Muscle of leg (tissue), 11 donors: ENCODE measurements around the gene CCT7. TPM values are rescaled to one million over a fixed set of nuclear protein-coding genes. Genes with fewer than 3 reads are reported as not detected.

Experiments
- DNase-seq: peaks from one replicate; pipeline ENCODE4 v3.0.0; 2013
- H3K27ac ChIP-seq: one replicate; pipeline ENCODE4 v1.5.1; 2013; ENCODE audit warnings: mild to moderate bottlenecking, low read length, control low read depth
- H3K27me3 ChIP-seq: one replicate; pipeline ENCODE4 v1.6.1; 2013; ENCODE audit warnings: low read length; ENCODE audit not compliant: control insufficient read depth, insufficient read depth
- H3K36me3 ChIP-seq: one replicate; pipeline ENCODE4 v1.6.1; 2013; ENCODE audit warnings: low read length; ENCODE audit not compliant: control insufficient read depth, insufficient read depth
- H3K4me1 ChIP-seq: one replicate; pipeline ENCODE4 v1.6.1; 2013; ENCODE audit warnings: low read length; ENCODE audit not compliant: control insufficient read depth, insufficient read depth
- H3K4me3 ChIP-seq: one replicate; pipeline ENCODE4 v1.5.1; 2013; ENCODE audit warnings: low read length, control low read depth
- H3K9me3 ChIP-seq: replicated peaks from 2 replicates; pipeline ENCODE4 v1.6.1; 2013; ENCODE audit warnings: low read depth, low read length; ENCODE audit not compliant: control insufficient read depth
- WGBS: methylation state at CpG from one replicate; pipeline ENCODE4 v1.1.5; 2013; ENCODE audit warnings: missing lambda C conversion rate; ENCODE audit not compliant: insufficient coverage; 5-methylcytosine and 5-hydroxymethylcytosine counted together
- polyA plus RNA-seq, 8 donors: library from polyadenylated mRNA; unstranded; fragments of 120-200 nt; gene quantifications; one replicate each; pipeline versions ENCODE4 v1.2.1 to v1.2.3, GENCODE V29; 2013; ENCODE audit warnings: inconsistent platforms in 1 of 8, low replicate concordance in 1 of 8; ENCODE audit not compliant: insufficient read length in 8 of 8, insufficient read depth in 1 of 8
- total RNA-seq: library from RNA; stranded (reverse); fragments of 120-200 nt; gene quantifications from one replicate; pipeline ENCODE4 v1.2.4, GENCODE V29; 2013

The CCT7 gene
- total and polyA plus RNA-seq, 9 donors: 166 to 211 (median 194) TPM

DNA sequence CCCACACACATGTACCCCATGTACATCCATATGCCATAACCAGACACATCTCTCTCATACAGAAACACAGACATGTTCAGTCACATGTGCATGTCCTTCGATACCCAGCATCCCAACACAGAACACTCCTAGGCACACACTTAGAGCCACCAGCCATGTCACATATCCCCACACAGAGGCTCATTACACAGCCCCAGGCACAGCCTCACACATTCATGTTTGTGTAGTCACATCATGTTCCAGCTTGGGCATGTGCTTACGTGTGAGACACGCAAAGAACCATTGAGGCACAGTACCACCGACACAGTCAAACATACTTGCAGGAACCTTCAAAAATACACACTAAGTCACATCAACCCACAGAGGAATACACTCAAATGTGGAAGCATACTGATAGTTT lies 32.9 kb downstream of the CCT7 start:
- Histone ChIP-seq H3K4me3 (no peak overlapping the region), H3K27me3 (peaks cover 39% of the 10 kb centered on the region), H3K9me3 (no peaks in the 10 kb centered on the region), H3K36me3 (no peaks in the 10 kb centered on the region), H3K27ac (no peak overlapping the region), H3K4me1 (peaks cover 3% of the 10 kb centered on the region)
- WGBS: 86% methylated on average over 1 of the region's 4 CpGs
- DNase-seq: no peak

DNA sequence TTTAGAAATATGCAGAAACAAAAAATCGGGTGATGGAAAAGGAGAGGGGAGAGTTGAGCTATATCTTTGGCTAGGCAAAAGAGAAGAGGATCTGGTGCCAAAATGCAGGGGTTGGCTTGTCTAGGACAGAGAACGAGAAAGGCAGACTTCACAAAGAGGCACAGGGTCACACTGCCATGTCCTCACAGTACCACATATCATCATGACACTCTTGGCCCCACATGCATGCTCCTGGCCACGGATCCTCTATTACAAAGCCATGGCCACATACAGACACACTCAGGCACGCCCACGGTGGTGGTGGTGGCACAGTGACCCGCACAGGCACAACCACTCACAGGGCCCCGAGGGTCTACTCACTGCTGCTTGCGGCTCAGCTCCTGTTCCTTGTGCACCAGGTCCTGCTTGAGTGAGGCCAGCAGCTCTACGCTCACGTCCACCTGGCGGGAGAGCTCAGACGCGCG lies 34.3 kb downstream of the CCT7 start:
- Histone ChIP-seq H3K9me3 (no peaks in the 10 kb centered on the region), H3K4me3 (no peak overlapping the region), H3K27me3 (peaks cover 39% of the 10 kb centered on the region), H3K4me1 (peaks cover 3% of the 10 kb centered on the region), H3K27ac (no peak overlapping the region), H3K36me3 (no peaks in the 10 kb centered on the region)
- DNase-seq: no peak
- WGBS: 20% methylated on average over 13 of the region's 14 CpGs

DNA sequence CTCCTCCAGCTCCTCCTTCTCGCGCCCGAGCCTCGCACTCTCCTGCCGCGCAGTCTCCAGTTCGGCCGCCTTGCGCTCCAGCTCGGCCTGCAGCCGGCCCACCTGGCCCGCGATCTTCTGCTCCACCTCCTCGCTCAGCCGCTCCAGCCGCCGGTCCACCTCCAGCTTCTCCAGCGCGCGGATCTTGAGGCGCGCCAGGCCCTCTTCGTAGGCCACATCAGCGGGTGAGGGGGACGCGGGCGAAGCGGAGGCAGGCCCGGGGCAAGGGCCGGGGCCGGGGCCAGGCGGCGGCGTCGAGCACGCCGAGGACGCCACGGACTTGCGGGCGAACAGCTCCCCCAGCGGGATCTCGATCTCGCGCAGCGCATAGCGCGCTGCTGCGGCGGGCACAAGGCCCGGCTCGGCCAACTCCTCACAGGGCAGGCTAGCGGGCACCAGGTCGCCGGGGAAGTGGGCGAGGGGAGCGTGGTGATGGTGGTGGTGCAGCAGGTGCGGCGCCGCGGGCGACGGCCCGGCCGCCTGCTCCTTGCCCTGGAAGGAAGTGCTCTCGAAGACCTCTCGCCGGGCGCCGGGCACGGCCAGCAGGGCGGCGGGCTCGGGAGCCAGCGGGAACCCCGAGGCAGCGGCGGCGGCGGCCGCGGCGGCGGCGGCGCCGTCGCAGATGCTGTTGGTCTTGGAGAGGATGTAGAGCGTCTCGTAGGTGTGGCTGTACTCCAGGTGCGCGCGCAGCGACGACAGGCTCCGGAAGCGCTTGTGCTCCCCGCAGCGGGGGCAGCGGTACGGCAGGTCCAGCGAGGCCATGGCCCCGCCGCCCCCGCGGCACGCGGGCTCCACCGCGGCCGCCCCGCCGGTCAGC lies 35.0 kb downstream of the CCT7 start:
- H3K27ac ChIP-seq: no peak overlapping the region
- 3% methylated on average over 113 of the region's 113 CpGs for WGBS
- H3K4me3 ChIP-seq: no peak overlapping the region
- peaks cover 42% of the 10 kb centered on the region for H3K27me3 ChIP-seq
- H3K36me3 ChIP-seq: no peaks in the 10 kb centered on the region
- DNase-seq: no peak
- H3K9me3 ChIP-seq: no peaks in the 10 kb centered on the region
- H3K4me1 ChIP-seq: peaks cover 3% of the 10 kb centered on the region

DNA sequence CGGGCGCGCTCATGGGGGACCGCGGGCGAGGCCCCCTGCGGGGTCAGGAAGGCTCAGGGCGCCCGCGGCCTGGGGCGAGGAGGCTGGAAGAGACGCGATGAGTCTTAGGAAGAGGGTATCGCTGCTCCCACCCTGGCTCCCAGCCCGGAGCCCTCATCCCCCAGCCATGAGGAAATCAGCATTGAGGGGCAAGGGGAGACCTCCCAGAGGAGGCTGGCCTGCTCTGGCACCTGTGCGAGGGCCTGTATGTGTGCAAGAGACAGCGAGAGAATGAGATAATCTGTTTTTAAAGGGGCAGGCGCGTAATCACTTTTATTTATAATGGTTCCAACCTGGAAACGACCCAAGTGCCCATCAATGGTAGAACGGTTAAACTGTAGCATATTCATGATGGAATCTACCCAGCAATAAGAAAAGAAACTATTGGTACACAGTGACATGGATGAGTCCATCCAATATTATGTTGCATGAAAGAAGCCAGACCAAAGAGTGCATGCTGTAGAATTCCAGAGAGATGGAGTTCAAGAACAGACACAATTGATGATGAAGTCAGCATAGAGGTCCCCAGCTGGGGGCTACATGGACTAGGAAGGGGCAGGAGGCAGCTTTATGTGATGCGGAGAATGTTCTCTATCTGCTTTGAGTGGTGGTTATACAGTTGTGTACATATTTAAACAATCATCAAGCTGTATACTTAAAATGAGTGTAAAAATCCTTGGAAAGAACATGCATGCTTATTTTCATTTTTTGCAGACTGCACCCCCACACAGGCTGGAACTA lies 35.8 kb downstream of the CCT7 start:
- no peak for DNase-seq
- H3K4me3 ChIP-seq: no peak overlapping the region
- WGBS: 3% methylated on average over 12 of the region's 22 CpGs

DNA sequence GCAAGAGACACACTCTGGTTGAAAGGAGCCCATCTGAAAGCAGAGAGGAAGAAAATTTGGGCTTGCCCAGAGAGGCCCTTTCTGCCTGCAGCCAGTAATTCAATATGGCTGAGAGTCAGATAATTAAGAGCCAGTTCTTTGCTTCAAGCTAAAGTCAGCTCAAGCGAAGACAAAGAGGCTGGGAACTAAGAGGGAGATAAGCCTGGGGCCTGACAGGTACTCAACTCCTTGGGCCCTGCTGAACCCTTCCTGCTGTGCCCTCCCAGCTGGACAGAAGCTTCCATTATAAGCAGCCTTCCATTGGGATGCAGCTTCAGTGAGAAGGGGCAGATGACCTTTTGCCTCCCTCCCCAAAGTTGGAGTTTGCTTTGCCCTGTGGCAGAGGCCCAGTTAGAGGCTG lies 38.2 kb downstream of the CCT7 start:
- no peaks in the 10 kb centered on the region for H3K9me3 ChIP-seq
- no peak overlapping the region for H3K4me3 ChIP-seq
- peaks cover 37% of the 10 kb centered on the region for H3K27me3 ChIP-seq
- no peak overlapping the region for H3K27ac ChIP-seq
- H3K36me3 ChIP-seq: no peaks in the 10 kb centered on the region
- no peak for DNase-seq
- no peaks in the 10 kb centered on the region for H3K4me1 ChIP-seq
- 67% methylated on average over 1 of the region's 1 CpG for WGBS

More for the DNA sequence above, 35.8 kb downstream of the CCT7 start:
- Histone ChIP-seq H3K4me1 (peaks cover 3% of the 10 kb centered on the region), H3K27me3 (peaks cover 43% of the 10 kb centered on the region), H3K36me3 (no peaks in the 10 kb centered on the region), H3K9me3 (no peaks in the 10 kb centered on the region), H3K27ac (no peak overlapping the region)

DNA sequence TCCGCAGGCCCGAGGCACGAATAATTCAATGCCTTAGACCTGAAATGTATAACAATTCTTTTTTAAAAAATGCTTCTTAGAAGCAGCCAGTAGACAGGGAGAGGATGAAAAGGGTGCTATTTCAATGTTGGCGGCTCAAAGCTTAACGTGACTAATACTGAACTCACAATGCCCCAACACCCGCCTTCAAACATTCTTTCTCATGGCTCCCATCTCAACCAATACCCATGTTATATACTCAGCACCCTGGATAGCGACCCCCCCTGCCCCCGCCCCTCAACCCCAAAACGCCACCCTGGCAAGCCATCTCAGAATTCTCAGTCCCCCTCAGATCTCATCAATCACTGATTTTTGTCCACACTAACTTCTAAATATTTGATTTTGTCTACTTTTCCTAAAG lies 45.7 kb downstream of the CCT7 start:
- Histone ChIP-seq H3K4me3 (no peak overlapping the region), H3K9me3 (no peaks in the 10 kb centered on the region), H3K36me3 (no peaks in the 10 kb centered on the region), H3K27me3 (peaks cover 25% of the 10 kb centered on the region), H3K27ac (no peak overlapping the region), H3K4me1 (peaks cover 10% of the 10 kb centered on the region)
- 53% methylated on average over 6 of the region's 9 CpGs for WGBS
- no peak for DNase-seq

DNA sequence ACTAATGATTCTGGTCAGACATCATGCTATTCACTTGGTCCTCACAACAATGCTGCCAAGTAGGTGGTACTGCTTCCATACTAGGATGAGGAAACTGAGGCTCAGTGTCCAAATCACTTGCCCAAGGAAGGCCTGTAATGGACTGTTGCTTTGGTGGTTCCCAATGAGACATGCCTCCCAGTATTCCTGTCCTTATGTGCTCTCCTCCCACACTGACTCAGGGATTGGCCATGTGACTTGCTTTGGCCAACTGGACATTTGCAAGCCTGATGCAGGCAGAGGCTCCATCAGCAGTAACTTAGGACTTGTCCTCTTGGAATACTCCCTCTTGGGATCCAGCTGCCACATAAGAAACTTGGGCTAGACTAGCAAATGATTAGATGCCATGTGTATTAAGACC lies 47.1 kb downstream of the CCT7 start:
- no peak for DNase-seq
- Histone ChIP-seq H3K4me1 (peaks cover 12% of the 10 kb centered on the region), H3K27ac (no peak overlapping the region), H3K9me3 (no peaks in the 10 kb centered on the region), H3K36me3 (no peaks in the 10 kb centered on the region), H3K4me3 (no peak overlapping the region), H3K27me3 (peaks cover 35% of the 10 kb centered on the region)

DNA sequence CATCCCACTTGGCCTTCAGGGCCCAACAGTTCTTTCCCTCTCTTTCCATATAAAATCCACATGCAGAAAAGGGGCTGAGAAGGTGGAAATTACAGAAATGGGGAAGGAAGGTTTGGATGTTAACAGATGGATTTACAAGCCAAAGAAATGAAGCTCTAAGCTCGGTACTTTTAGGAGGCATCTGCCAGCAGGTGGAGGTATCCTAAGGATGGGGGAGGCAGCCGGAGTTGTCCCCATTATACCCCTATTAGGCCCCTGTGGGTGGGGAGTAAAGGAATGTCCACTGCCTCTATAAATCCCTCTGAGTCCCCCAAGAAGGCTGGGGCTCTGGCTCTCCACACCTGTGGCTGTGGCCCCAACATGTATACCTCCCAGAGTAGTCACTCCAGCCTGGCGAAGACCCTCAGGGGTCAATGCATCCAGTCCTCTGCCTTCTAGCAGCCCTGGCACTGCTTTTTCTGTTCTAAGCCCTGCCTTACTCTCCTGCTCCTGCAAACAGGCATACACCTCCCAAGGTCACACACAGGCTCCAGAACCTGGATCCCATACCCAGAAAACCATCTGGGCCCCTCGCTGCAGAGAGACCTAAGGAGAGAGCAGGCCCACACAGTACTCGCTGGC lies 48.9 kb downstream of the CCT7 start:
- DNase-seq: no peak
- Histone ChIP-seq H3K27me3 (peaks cover 41% of the 10 kb centered on the region), H3K36me3 (no peaks in the 10 kb centered on the region), H3K27ac (no peak overlapping the region), H3K4me3 (no peak overlapping the region), H3K9me3 (no peaks in the 10 kb centered on the region), H3K4me1 (peaks cover 12% of the 10 kb centered on the region)
- WGBS: 35% methylated on average over 4 of the region's 5 CpGs

DNA sequence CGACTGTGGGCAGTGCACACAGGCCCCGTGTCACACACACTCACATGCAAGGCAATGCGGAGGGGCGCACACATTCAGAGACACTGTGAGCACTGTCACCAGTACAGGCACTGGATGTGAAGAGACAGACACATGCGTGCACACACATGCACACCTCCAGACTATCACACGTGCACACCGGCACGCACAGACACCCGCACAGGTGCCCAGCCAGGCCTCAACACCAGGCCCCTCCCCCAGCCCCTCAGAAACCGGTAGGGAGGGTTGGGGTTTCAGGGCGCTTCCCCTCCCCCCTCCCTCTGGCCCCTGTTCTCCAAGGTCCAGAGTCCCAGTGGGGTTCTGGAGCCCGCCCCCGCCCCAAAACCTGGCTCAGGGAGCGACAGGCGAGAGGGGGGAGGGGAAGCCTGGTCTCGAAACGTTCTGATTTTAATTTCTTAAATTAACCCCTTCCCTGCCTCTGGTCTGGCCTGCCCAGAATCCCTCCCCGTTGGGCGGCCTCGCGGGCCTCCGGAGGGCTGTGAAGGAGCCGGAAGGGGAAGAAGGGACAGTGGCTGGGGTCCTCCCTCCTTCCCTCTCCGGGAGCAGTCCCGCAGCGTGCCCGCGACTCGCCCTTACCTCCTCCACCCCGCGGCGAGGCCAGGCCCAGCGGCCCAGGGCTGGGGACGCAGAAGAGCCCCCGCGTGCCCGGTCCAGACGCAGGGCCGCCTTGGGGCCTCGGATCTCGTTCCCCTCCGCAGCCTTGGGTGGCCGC lies 49.6 kb downstream of the CCT7 start:
- 0% methylated on average over 24 of the region's 43 CpGs for WGBS
- Histone ChIP-seq H3K4me1 (peaks cover 12% of the 10 kb centered on the region), H3K9me3 (no peaks in the 10 kb centered on the region), H3K27ac (no peak overlapping the region), H3K4me3 (peak overlapping the region; percentile 43), H3K36me3 (no peaks in the 10 kb centered on the region), H3K27me3 (peaks cover 41% of the 10 kb centered on the region)
- no peak for DNase-seq
